NCI-H510A treated with DMSO at 0.1 percent for 48 hours (cell line): ENCODE measurements around the gene COL8A2.
"Not testable (repeated sequence)": the region's sequence is repeated elsewhere in the genome, so short reads cannot be mapped to it uniquely, and the experiment has no call there.

Source experiments
- DNase-seq: peaks from one replicate; lab custom pipeline; 2025; lab: John Stamatoyannopoulos, UW

The COL8A2 gene

GRCh38 chr1:36125129-36125991, at the start of gene COL8A2:
Gene COL8A2, minus strand, starts transcription at chr1:36125222. Its CDS starts 24,980 bp downstream, at chr1:36100242.
- DNase-seq, result no peak

- no peak for DNase-seq
These were observed 49.7 kb upstream of the COL8A2 start for GRCh38 chr1:36174713-36175112.

DNA sequence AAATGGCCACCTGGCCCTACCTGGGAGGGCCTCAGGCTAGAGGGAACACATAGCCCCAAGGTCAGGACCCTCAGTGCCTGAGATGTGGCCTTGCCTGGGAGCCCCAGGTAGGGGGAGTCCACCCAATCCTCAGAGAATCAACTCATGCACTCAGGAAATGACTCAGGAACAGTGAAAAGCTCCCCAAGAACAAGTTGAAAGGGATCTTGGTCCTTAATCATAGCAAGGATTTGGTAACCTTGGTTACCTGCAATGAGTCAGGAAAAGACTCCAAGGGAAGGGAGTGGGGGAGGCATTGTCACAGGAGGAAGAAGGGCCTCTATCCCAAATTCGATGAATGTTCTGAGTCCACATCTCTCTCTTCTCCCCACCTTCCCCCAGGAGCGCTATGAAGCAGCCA, 48.0 kb upstream of the COL8A2 start:
- DNase-seq, result no peak

DNA sequence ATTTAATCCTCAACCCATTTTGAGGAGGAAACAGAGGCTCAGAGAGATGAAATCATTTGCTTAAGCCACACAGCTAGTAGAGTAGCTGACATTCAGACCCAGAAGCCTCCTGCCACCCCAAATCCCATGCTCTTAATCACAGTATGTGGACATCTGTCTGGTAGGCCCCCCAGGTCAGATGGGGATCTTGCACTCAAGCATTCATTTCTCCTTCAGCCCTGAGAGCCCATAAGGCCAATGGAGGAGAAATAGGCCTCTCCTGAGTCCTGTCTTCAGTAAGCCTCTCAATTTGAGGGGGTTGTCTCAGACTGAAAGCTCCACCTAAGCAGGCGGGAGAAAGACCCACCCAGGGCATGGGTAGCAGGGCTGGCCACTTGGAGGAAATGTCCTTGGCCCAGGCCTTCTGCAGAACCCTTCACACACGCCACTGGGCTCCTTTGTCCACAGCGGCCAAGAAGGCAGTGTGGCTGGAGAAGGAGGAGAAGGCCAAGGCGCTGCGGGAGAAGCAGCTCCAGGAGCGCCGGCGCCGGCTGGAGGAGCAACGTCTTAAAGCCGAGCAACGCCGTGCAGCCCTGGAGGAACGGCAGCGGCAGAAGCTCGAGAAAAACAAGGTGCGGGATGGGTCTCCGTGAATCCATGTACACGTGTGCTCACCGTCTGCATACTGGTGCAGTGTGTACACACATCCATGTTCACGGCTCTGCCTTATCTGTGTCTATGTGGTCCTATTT, 47.2 kb upstream of the COL8A2 start:
- DNase-seq, result no peak

DNA sequence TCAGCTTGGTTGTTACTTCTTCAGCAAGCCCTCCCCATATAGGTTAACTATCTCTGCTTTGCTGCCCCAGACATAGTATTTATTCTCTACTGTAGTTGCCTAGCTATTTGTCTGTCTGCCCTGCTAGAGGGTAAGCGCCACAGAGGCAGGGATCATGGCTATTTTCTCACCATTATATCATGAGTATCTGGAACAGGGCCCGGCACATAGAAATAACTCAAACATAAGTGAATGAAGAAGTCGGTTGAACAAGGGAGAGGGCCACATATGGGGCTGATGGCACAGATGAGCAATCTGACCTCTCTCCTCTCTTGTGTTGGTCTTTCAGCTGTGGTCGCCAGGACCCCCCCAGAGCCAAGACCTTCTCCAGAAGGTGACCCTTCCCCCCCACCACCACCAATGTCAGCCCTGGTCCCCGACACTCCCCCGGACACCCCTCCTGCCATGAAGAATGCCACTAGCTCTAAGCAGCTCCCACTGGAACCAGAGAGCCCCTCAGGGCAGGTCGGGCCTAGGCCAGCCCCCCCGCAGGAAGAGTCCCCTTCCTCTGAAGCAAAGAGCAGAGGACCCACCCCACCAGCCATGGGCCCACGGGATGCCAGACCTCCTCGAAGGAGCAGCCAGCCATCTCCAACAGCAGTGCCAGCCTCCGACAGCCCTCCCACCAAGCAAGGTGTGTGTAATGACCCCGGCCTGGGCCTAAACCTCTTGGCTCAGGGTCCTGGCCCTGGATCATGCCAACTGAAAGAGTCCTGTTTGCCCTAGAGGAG, 45.8 kb upstream of the COL8A2 start:
- DNase-seq, result no peak

DNA sequence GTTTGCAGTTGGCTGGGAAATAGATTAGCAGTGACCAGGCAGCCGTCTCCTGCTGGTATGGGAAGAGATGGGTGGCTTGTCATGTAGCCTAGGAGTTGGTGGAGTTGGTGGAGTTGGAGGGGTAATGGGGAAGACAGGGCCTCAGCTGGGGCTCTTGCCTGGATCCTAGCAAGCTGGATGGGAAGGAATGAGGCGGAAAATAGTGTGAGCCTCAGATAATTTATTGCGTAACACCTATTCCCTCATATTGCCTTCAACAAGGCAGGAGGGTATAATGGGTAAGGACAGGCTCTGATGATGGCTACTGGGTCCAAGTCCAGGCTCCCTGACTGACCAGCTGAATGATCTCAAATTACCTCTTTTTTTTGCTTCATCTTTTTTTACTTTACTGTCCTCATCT, 43.5 kb upstream of the COL8A2 start:
- DNase-seq, result no peak

DNA sequence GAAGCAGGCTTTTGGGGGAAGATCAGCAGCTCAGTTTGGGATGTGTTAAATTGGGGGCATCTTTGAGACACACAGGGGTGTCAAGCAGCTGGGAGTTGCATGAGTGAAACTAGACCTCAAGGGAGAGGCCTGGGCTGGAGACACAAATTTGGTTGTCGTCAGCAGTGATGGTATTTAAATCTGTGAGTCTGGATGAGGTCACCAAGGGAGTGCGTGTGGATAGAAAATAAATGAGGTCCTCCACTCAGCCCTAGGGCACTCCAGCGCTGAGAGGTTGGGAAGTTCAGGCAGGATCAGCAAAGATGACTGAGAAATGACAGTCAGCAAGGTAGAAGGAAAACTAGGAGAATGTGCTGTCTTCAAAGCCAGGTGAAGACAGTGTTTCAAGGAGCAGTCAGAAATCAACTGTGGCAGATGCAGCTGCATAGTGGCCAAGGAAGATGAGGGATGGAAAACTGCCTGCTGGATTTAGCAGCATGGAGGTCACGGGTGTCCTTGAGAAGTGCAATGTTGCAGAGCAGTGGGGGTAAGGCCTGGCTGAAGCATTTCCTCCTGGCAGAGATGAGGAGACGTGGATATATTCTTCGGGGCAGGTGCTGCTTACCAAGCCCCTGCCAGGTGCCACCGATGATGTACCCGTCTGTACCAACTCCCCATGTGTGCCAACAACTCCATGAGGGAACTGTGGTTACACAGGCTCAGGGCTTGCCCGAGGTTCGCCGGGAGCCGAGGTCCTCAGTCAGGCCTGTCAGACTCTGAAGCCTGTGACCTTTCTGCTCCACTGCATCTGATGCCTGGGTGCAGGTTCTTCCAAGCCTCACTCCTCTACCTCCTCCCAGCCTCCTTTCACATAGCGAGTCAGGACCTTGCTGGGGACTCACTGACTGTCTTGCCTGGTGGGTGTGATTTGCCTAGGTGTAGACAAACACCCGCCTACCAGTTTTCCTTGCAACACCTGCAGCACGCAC, 42.2 kb upstream of the COL8A2 start:
- DNase-seq, result no peak

- DNase-seq, result no peak
These were observed 41.1 kb upstream of the COL8A2 start for GRCh38 chr1:36166136-36166535.

GRCh38 chr1:36165145-36165544, 40.1 kb upstream of the COL8A2 start:
- no peak for DNase-seq

- DNase-seq, result no peak
These were observed 39.3 kb upstream of the COL8A2 start for GRCh38 chr1:36164361-36164760.

DNA sequence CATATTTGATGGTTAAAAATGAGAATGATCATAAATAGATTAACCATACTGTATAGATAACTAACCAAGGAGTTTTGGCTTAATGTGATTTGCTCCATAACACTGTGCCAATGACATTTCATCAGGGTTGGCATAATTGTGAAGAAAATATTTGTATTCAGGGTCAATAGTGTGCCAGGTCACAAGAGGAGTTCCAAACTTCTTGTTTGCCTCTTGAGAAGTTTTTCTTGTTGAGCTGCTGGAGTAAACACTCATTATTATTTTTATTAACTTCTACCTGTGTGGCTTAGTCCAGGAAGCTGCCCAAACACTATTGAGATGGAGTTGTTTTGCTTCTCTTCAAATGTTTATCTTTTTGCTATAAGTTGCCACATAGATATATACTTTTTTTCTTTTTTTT, 38.4 kb upstream of the COL8A2 start:
- no peak for DNase-seq

DNA sequence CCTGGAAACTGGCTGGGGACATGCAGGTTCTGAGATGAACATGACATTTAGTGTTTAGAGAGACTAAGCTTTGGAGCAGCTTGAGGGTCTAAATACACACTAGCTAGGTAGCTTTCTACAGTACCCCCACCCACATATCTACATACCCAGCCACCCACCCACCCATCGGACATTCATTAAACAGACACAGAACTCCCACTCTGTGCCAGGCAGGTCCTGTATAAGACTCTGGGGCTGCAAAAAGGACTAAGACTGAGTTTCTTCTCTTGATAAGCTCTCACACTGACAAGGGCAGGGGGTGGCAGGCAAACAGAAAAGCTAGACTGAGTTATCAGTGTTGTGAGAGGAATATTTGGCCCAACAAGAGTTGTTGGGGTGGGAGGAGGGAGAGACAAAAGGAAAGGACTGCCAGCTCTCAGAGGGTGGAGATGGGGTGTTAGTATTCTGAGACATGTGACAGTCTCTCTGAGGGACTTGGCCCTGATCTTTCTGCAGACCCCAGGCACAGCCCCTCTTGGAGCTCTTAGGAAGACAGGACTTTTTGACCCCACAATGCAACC, 37.7 kb upstream of the COL8A2 start:
- DNase-seq, result no peak

DNA sequence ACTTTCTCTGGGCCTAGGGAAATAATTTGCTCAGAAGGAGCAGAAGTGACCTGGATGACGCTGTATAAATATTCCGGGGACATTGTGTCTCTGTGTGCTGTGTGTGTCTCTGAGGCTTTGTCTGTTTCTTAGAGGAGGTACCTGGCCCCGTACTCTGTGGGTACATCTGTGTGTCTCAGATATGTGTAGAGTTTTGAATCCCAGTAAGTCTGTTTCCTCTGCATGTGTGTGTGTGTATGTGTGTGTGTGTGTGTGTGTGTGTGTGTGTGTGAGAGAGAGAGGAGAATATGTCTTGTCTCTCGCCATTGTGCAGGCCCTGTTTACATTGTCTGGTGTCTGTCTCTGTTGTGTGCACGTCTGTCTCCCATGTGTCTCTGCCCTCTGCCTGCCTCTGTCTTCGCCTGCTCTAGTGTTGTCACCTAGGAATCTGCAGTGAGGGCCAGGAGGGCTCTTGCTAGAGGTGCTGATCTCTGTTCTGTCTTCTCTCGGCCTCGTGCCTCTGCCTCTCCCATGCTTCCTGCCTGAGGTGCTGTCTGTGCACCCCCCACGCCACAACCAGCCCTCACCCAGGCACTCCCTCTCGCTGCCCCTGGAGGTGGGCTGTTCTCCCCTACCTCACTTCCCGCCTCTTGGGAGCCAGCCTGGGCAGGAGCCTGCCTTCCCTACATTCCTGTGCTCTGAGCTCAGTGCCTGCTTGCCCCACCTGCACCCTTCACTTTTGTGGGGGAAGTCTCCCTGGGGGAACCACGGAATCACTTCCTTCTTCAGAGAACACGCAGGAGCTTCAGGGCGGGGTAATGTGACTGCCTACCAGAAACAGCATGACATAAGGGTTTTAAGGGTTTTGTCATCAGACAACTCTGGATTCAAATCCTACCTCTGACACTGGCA, 36.9 kb upstream of the COL8A2 start:
- no peak for DNase-seq

DNA sequence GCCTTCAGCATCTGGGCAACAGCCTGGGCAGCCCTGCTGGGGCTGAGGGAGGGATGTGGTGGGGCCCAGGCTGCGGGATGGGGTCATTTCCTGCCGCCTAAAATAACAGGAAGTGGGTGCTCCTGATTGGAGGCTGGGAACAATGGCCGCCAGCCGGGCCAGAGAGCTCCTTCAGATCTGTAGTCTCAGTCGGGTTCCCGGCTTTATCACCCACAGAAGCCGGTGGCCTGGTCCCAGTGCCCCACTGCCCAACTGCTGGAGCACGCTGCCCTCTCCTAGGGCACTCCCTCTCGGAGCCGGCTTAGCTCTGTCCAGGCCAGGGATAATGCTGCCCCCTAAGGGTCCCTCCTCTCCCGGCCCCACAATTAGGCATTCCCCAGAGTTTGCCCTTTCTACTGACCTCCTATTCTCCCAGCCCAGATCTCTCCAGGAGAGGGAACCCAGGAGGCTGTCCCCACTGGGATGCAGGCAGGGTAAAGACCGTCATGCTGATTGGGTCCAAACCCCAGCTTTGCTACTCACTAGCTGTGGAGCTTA, 36.0 kb upstream of the COL8A2 start:
- peak; percentile 41 for DNase-seq

DNA sequence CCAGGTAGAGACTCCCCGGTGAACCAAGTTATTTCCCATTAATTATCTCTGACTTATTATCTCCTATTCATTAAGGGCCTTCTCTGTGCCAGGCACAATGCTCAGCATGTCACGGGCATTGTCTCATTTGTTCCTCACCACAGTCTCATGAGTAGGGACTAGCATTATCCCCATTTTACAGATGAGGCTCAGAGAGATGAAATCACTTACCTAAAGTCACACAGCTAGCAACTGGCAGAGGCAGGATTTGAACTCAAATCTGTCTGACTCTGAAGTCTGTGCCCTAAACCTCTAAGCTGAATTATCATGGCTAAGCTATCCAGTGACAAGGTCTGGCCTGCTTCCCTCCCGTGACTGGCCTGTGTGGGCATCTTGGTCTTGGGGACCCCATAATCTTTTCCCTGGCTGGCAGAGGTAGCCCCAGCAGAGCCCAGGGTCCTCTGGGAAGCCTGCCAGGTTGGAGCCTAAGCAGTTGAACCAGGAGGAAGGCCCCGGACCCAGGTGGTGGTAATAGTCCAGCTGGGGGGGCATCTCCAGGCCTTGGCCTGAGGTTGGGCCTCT, 35.4 kb upstream of the COL8A2 start:
- no peak for DNase-seq

DNA sequence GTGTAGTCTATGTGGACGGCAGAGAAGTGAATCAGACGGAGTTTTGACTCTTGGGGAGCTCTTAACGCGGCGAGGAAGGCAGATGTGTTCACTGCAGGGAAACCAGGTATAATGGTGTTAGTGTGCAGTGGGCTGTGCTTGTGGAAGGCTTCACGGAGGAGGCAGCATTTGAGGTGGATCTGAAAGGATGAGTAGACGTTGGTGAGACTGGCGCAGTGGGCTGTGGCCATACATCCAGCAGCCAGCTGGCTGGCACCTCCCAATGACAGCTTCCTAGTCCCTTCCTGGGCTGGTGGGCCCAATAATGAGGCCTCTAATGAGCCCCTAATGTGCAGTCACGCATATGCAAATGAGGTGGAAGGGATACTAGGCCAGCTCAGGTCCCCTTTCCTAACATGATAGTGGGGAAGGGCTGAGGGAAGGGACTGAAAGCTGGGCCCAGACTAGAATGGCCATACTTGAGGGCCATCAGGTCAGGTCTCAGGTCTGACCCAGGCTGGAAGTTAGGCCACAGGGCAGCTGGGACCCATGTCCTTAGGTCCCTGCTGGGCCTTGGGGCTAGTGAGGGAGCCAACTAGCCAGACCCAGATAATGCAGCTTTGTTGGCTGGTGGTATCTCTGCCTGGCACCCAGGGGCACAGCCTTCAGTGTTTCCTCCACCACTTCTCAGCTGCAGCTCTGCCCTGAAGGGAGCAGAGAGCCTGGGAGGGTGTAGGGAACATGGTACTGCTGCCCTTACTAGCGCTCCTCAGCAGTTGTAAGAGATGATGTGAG, 34.8 kb upstream of the COL8A2 start:
- DNase-seq, result no peak

DNA sequence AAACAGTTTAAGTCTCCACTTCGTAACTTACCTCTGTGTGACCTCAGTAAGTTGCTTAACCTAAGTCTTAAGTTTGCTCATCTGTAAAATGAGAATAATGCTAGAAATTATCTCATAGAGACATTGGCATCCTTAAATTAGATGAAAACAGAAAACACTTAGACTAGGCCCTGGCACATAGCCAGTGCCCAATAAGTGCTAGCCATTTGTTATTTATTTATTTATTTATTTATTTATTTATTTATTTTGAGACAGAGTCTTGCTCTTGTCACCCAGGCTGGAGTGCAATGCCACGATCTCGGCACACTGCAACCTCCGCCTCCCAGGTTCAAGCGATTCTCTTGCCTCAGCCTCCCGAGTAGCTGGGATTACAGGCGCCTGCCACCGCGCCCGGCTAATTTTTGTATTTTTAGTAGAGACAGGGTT, 33.8 kb upstream of the COL8A2 start:
- not testable (repeated sequence) for DNase-seq

GRCh38 chr1:36157973-36158826, 33.2 kb upstream of the COL8A2 start:
- DNase-seq, result no peak
